GM21529 (cell line): ENCODE data around the gene PCDHB15.
"Not testable (repeated sequence)": the region's sequence is repeated elsewhere in the genome, so short reads cannot be mapped to it uniquely, and the experiment has no call there.

ENCODE experiments used
- ATAC-seq: cut with Tn5 transposase; IDR thresholded peaks from one replicate; pipeline ENCODE4 v1.9.1; 2021; ENCODE audit not compliant: unreplicated experiment

Gene PCDHB15

GRCh38 chr5:141247434-141247833 is 2.2 kb downstream of the PCDHB15 start:
- not testable (repeated sequence) for ATAC-seq

DNA sequence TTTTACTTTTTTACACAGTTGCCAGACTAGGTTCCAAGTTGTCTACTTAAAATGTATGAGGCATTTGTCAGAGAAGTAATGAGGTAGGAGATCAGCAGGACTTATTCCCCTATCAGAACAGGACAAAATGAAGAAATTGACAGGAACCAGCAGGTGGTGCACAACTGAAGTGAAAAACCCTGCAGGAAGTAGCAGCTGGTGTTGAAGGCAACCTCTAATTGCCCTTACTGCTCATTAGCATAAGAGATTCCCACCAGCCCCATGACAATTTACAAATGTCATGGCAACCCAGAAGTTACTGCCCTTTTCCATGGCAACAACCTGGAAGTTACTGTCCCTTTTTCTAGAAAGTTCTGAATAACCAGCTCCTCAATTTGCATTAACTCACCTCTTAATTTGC is 5.4 kb downstream of the PCDHB15 start:
- no peak for ATAC-seq

GRCh38 chr5:141258464-141258863 is 13.3 kb downstream of the PCDHB15 start:
- no peak for ATAC-seq

DNA sequence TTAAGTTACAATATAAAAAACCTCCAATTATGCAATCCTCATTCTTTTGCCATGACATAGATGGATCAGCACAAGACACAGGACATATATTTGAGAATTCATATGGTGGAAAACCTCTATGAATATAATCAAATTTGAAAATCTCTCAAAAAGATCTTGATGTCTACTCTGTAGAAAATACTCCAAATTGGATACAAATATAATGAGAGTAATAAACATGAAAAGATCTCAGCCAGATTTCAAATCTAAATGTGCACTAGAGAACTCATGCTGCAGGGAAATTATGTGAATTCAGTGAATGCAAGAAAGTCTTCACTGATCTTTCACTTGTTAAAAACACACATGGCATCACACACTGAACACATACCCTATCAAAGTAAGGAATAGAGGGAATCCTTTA is 13.8 kb downstream of the PCDHB15 start:
- no peak for ATAC-seq

DNA sequence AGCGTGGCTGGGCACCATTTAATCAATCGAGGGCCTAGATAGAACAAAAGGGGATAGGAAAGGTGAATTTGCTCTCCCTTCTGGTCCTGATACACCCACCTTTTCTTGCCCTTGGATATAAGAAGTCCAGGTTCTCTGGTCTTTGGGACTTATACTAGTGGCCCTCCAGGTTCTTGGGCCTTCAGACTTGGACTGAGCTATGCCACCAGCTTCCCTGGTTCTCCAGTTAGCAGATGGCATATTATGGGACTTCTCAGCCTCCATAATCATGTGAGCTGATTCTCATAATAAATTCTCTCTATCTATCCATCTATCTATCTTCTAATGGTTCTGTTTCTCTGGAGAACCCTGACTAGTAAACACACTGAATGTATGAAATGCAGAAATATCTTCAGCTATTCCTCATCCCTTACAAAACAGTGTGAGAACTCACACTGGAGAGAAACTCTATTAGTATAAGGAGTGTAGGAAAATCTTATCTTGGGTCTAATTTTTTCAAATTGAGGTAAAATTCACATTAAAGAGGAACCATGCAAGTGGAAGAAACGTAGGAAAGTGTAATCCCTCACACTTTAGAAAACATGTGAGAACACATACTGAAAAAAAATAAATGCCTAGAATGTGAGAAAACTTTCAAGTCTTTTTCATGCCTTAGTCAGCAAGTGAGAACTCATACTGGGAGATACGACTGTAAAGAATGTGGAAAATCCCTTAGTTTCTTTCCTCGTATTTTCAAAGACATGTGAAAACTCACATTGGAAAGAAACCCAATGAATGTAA is 15.5 kb downstream of the PCDHB15 start:
- no peak for ATAC-seq

DNA sequence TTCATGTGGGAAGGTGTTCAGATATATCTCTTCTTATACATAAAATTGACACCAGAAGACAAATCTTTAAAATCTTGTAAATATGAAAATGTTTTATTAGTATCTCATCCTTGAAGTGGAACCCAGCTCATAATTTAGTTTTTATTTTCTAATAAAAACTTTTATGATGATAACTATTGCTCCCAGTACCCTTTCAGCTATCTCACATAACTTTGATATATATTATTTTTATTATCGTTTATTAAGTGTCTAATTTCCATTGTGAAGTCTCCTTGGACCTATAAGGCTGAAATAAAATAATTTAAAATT is 16.0 kb downstream of the PCDHB15 start:
- ATAC-seq: no peak

GRCh38 chr5:141269195-141269594 is 24.0 kb downstream of the PCDHB15 start:
- ATAC-seq: no peak

DNA sequence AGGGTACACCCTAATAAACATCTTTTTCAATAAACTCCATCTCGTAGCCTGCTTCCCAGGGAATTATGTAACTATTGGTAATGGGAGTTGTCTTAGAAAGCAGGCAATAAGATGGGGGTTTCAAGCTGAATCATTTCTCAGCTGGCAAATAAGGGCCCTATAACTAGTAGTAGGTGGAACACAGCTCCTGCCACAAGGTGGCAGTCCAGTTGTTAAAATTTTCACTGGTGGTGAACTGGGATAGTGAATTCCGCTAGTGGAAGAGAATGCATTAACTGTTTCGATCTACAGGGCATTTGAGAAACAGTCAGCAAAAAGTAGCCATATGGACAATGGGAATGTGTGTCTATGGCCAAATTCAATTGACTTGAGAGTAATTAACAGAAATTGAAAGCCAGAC is 27.7 kb downstream of the PCDHB15 start:
- no peak for ATAC-seq

DNA sequence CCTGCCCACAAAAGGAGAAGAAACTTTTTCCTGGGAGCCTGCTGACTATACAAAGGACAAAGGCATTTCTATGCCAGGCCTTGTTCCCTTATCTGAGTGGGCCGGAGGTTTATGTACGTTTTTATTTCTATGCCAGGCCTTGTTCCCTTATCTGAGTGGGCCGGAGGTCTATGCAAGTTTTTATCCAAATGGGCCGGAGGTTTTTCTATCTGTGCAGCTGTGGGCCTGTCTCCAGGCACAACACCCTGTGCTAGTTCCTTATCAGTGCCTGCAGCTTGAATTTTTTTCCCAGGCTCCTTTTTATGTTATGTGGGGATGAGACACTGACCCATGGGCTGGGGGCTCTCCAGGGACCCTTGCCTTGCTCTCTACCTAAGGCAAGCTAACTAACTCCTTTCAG is 53.2 kb downstream of the PCDHB15 start:
- ATAC-seq: no peak
